K562 (cell line): ENCODE measurements around the gene OSCAR. TPM values are rescaled to one million over a fixed set of nuclear protein-coding genes. Genes with fewer than 3 reads are reported as not detected.

Experiments used
- ATAC-seq: fragments of 200-7000 bp; cut with Tn5 transposase; 3 replicates; pipeline ENCODE4 v1.9.1; 2020; ENCODE audit warnings: moderate library complexity
- BruUV-seq: library from RNA; stranded (reverse); fragments of 400-500 nt; replicated peaks from 2 replicates; lab custom pipeline; 2021; lab: Mats Ljungman, UMichigan
- CTCF ChIA-PET: fragments of 300-600 bp; formaldehyde crosslinking; extraction: SDS; loops from one replicate; lab custom pipeline; 2021; ENCODE audit warnings: low intra/inter-chr PET ratio; lab: Yijun Ruan, JAX
- POLR2A ChIA-PET: fragments of 300-600, 350-650 bp; sonication (Branson Sonifier 250); formaldehyde crosslinking; extraction: SDS; loops from one replicate; lab custom pipeline; 2021; ENCODE audit warnings: antibody characterized with exemption, inconsistent platforms; lab: Yijun Ruan, JAX
- DNase-seq, 4 experiments: peaks; one replicate each; pipeline versions ENCODE4 v3.0.0 to v3.0.0-alpha.2; 2011 to 2018; ENCODE audit warnings: low spot score in 3 of 4, mixed read lengths in 3 of 4; ENCODE audit errors: extremely low read depth in 1 of 4
- FAIRE-seq: peaks from 2 replicates; lab custom pipeline; 2011; peaks lifted over from hg19 to GRCh38; lab: Jason Lieb, UNC
- H2AFZ ChIP-seq: 2 replicates; pipeline ENCODE4 v1.6.0; 2011; ENCODE audit warnings: low read depth, low read length, control low read depth, inconsistent platforms
- H3K27ac ChIP-seq: fragments of 200-600 bp; 3 replicates; pipeline ENCODE4 v1.8.0; 2011; ENCODE audit warnings: low read depth, mild to moderate bottlenecking, control low read depth, inconsistent platforms, low read length, moderate library complexity, mixed read lengths; ENCODE audit errors: extremely low read depth
- H3K27me3 ChIP-seq, 2 experiments: fragments of 300-600 bp in 1 of 2; 2 replicates in 1 of 2; 3 replicates in 1 of 2; pipeline versions ENCODE4 v1.6.0 to v1.8.0; 2011; ENCODE audit warnings: inconsistent platforms in 2 of 2, low read length in 2 of 2, mild to moderate bottlenecking in 1 of 2, mixed read lengths in 1 of 2, moderate library complexity in 1 of 2; ENCODE audit not compliant: control insufficient read depth in 2 of 2, insufficient read depth in 2 of 2
- H3K36me3 ChIP-seq: fragments of 300-600 bp; 3 replicates; pipeline ENCODE4 v1.8.0; 2011; ENCODE audit warnings: mild to moderate bottlenecking, low read length, inconsistent platforms; ENCODE audit not compliant: control insufficient read depth, insufficient read depth
- H3K4me1 ChIP-seq, 2 experiments: fragments of 200-600 bp in 1 of 2; replicated peaks in 1 of 2; 2 replicates in 1 of 2; 3 replicates in 1 of 2; pipeline versions ENCODE4 v1.5.1 to v1.8.0; 2011; ENCODE audit warnings: inconsistent platforms in 2 of 2, low read length in 2 of 2, mild to moderate bottlenecking in 1 of 2, mixed read lengths in 1 of 2, moderate library complexity in 1 of 2; ENCODE audit not compliant: control insufficient read depth in 2 of 2, insufficient read depth in 2 of 2
- H3K4me2 ChIP-seq: 2 replicates; pipeline ENCODE4 v1.6.1; 2011; ENCODE audit warnings: low read length, control low read depth, inconsistent platforms, mixed read lengths; ENCODE audit not compliant: insufficient read depth
- H3K4me3 ChIP-seq: fragments of 200-600 bp; sonication (generic), shearing (Covaris generic); 2 replicates; pipeline ENCODE4 v1.5.1; 2016; ENCODE audit warnings: control low read depth, inconsistent platforms
- H3K79me2 ChIP-seq: fragments of 200-600 bp; 3 replicates; pipeline ENCODE4 v1.8.0; 2011; ENCODE audit warnings: low read length, inconsistent platforms; ENCODE audit not compliant: control insufficient read depth, insufficient read depth
- H3K9ac ChIP-seq, 2 experiments: 2 replicates each; pipeline versions ENCODE4 v1.6.0 to v1.6.1; 2011; ENCODE audit warnings: low read depth in 2 of 2, low read length in 2 of 2, control low read depth in 1 of 2, inconsistent platforms in 1 of 2, mild to moderate bottlenecking in 1 of 2, mixed read lengths in 1 of 2; ENCODE audit not compliant: insufficient read depth in 1 of 2
- H3K9me1 ChIP-seq: one replicate; pipeline ENCODE4 v1.6.0; 2011; ENCODE audit warnings: inconsistent platforms, mild to moderate bottlenecking, low read length, moderate library complexity; ENCODE audit not compliant: control insufficient read depth, insufficient read depth
- H3K9me3 ChIP-seq: replicated peaks from 2 replicates; pipeline ENCODE4 v1.5.1; 2011; ENCODE audit warnings: low read depth, low read length, inconsistent platforms; ENCODE audit not compliant: control insufficient read depth, insufficient read depth
- H4K20me1 ChIP-seq: replicated peaks from 2 replicates; pipeline ENCODE4 v1.6.1; 2011; ENCODE audit warnings: low read length, inconsistent platforms, mixed read lengths; ENCODE audit not compliant: control insufficient read depth, insufficient read depth
- CBFA2T2 ChIP-seq: fragments of 450-650 bp; conservative IDR thresholded peaks from 2 replicates; pipeline ENCODE4 v1.6.1; 2017; ENCODE audit warnings: mild to moderate bottlenecking
- CCNT2 ChIP-seq: IDR thresholded peaks from 2 replicates; pipeline ENCODE4 v1.6.1; 2011; ENCODE audit warnings: borderline replicate concordance, low read depth, mild to moderate bottlenecking, moderate library complexity, mixed read lengths, low read length; ENCODE audit not compliant: insufficient read length; ENCODE audit errors: extremely low read depth
- GATAD2B ChIP-seq: fragments of 450-650 bp; IDR thresholded peaks from 2 replicates; pipeline ENCODE4 v1.6.1; 2017; ENCODE audit warnings: mild to moderate bottlenecking, borderline replicate concordance
- HDAC3 ChIP-seq: fragments of 450-650 bp; IDR thresholded peaks from 2 replicates; pipeline ENCODE4 v1.6.1; 2018; ENCODE audit warnings: borderline replicate concordance, mild to moderate bottlenecking, moderate library complexity; ENCODE audit not compliant: partially characterized antibody
- HLTF ChIP-seq: fragments of 450-650 bp; IDR thresholded peaks from 2 replicates; pipeline ENCODE4 v1.6.1; 2016
- MCM7 ChIP-seq, 2 experiments: fragments of 450-650 bp; IDR thresholded peaks; 2 replicates each; pipeline ENCODE4 v1.6.1; 2016 to 2018
- NR2F6 ChIP-seq: fragments of 450-650 bp; formaldehyde crosslinking; IDR thresholded peaks from 2 replicates; pipeline ENCODE4 v1.4.0; 2020; ENCODE audit warnings: mild to moderate bottlenecking
- PML ChIP-seq: IDR thresholded peaks from 2 replicates; pipeline ENCODE4 v1.6.1; 2012; ENCODE audit warnings: low read length, inconsistent platforms
- POLR3G ChIP-seq: IDR thresholded peaks from 2 replicates; pipeline ENCODE4 v1.6.1; 2011; ENCODE audit not compliant: insufficient read length, insufficient replicate concordance; ENCODE audit errors: extremely low read depth
- ZC3H11A ChIP-seq: IDR thresholded peaks from 2 replicates; pipeline ENCODE4 v1.6.1; 2012; ENCODE audit warnings: low read depth, low read length, improper control_type of control experiment
- ZFP36 ChIP-seq: fragments of 150-350 bp; IDR thresholded peaks from 2 replicates; pipeline ENCODE4 v1.6.1; 2018; ENCODE audit warnings: low read length, low read depth; ENCODE audit not compliant: partially characterized antibody
- ZMIZ1 ChIP-seq, 2 experiments: fragments of 150-350 bp in 1 of 2; IDR thresholded peaks; 2 replicates each; pipeline ENCODE4 v1.6.1; 2012 to 2016; ENCODE audit warnings: low read depth in 2 of 2, low read length in 2 of 2, mild to moderate bottlenecking in 1 of 2, moderate library complexity in 1 of 2
- WGBS: fragments of 100-300 bp; shearing (Covaris generic); methylation state at CpG from one replicate; pipeline ENCODE4 v1.1.6; 2016; ENCODE audit warnings: low coverage, mixed read lengths; ENCODE audit not compliant: insufficient coverage; ENCODE audit errors: missing lambda C conversion rate; 5-methylcytosine and 5-hydroxymethylcytosine counted together
- in situ Hi-C: fragments of 300-500 bp; cut with MboI; formaldehyde crosslinking; loops from 4 replicates; pipeline ENCODE4 v1.15.0; 2018; ENCODE audit warnings: inconsistent platforms, mixed read lengths
- intact Hi-C: fragments of 100-400 bp; cut with micrococcal nuclease; formaldehyde crosslinking; loops from 2 replicates; pipeline ENCODE4 v1.14.2; 2022
- polyA plus RNA-seq, 8 experiments: library from polyadenylated mRNA; depleted of rRNA in 4 of 8; stranded (reverse) in 5 of 8; unstranded in 3 of 8; fragments of >200 nt; fragmentation: Nextera tagmentation in 2 of 8; fragmentation: Illumina TruSeq in 1 of 8; extraction: Ambion mirVana in 2 of 8; extraction: Trizol in 1 of 8; gene quantifications; 2 replicates each; pipeline versions ENCODE4 v1.2.1 to v1.2.3, GENCODE V29; 2011 to 2014; ENCODE audit warnings: inconsistent platforms in 1 of 8, missing spikeins in 1 of 8
- total RNA-seq, 7 experiments: library from RNA; depleted of rRNA in 6 of 7; stranded (reverse); fragments of >200 nt in 6 of 7; fragmentation: Illumina TruSeq in 2 of 7; extraction: Trizol in 2 of 7; gene quantifications; 2 replicates each; pipeline versions ENCODE4 v1.2.1 to v1.2.3, GENCODE V29; 2011 to 2021; ENCODE audit warnings: low replicate concordance in 1 of 7
- TF ChIP-seq, protein P1 (sequence below): IDR thresholded peaks from 2 replicates; pipeline ENCODE4 v1.6.1; 2011; ENCODE audit warnings: borderline replicate concordance, low read depth, mild to moderate bottlenecking, moderate library complexity, low read length; ENCODE audit not compliant: insufficient read depth, poor library complexity, severe bottlenecking
- TF ChIP-seq, protein P2 (sequence below): IDR thresholded peaks from 2 replicates; pipeline ENCODE4 v1.6.1; 2016; ENCODE audit warnings: missing genetic modification characterization, missing compliant biosample characterization

OSCAR gene
- total and polyA plus RNA-seq, 9 of the 15 experiments (the other 6 are each of a cell fraction or from before 2014, with no cell fraction given) = 0.09 to 0.62 (median 0.13) TPM; not detected in 5

- CTCF ChIA-PET = no interaction called here
- no peak overlapping the region for H3K27ac ChIP-seq
- FAIRE-seq = no peak
Measured at GRCh38 chr19:54133957-54134590, 33.5 kb upstream of the OSCAR start.

More at GRCh38 chr19:54133957-54134590, 33.5 kb upstream of the OSCAR start:
- no peaks in the 10 kb centered on the region for H3K27me3 ChIP-seq
- DNase-seq (no peak), ATAC-seq (no peak)
- no peak overlapping the region for H2AFZ ChIP-seq
- H4K20me1 ChIP-seq = no peaks in the 10 kb centered on the region; the same call in 1 of the 2 replicates
- H3K36me3 ChIP-seq = peaks cover 26% of the 10 kb centered on the region; the same call in 2 of the 3 replicates
- peaks cover 4% of the 10 kb centered on the region for H3K9me1 ChIP-seq
- no peak overlapping the region for H3K4me2 ChIP-seq
- POLR2A ChIA-PET = no interaction called here
- BruUV-seq = no TSS peak
- 44% methylated on average over 2 of the region's 2 CpGs for WGBS
- no peak overlapping the region for H3K9ac ChIP-seq
- no peak overlapping the region for H3K4me3 ChIP-seq
- intact Hi-C loops = no loop called here
- H3K9me3 ChIP-seq = no peaks in the 10 kb centered on the region
- in situ Hi-C loops = no loop called here
- peaks cover 15% of the 10 kb centered on the region for H3K79me2 ChIP-seq
- TF ChIP-seq GATAD2B (no peak), PML (no peak), HLTF (no peak), ZC3H11A (no peak), CBFA2T2 (no peak), NR2F6 (CRISPR knock-in tag) (no peak), ZMIZ1 (IDR thresholded peaks at IDR 0.05; ENCODE audit: low read depth in 2 of 2, low read length in 2 of 2) (no peak), CCNT2 (no peak), HDAC3 (no peak), ZFP36 (no peak), MCM7 (IDR thresholded peaks at IDR 0.05) (no peak), POLR3G (no peak)
- TF ChIP-seq, protein P1, sequence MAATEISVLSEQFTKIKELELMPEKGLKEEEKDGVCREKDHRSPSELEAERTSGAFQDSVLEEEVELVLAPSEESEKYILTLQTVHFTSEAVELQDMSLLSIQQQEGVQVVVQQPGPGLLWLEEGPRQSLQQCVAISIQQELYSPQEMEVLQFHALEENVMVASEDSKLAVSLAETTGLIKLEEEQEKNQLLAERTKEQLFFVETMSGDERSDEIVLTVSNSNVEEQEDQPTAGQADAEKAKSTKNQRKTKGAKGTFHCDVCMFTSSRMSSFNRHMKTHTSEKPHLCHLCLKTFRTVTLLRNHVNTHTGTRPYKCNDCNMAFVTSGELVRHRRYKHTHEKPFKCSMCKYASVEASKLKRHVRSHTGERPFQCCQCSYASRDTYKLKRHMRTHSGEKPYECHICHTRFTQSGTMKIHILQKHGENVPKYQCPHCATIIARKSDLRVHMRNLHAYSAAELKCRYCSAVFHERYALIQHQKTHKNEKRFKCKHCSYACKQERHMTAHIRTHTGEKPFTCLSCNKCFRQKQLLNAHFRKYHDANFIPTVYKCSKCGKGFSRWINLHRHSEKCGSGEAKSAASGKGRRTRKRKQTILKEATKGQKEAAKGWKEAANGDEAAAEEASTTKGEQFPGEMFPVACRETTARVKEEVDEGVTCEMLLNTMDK = no peak
- TF ChIP-seq, protein P2, sequence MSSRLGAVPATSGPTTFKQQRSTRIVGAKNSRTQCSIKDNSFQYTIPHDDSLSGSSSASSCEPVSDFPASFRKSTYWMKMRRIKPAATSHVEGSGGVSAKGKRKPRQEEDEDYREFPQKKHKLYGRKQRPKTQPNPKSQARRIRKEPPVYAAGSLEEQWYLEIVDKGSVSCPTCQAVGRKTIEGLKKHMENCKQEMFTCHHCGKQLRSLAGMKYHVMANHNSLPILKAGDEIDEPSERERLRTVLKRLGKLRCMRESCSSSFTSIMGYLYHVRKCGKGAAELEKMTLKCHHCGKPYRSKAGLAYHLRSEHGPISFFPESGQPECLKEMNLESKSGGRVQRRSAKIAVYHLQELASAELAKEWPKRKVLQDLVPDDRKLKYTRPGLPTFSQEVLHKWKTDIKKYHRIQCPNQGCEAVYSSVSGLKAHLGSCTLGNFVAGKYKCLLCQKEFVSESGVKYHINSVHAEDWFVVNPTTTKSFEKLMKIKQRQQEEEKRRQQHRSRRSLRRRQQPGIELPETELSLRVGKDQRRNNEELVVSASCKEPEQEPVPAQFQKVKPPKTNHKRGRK = no peak
- H3K4me1 ChIP-seq = peaks cover 10 to 18% of the 10 kb centered on the region in 2 experiments; a peak in 4 of 5 replicates
